Astrocyte of the hippocampus (primary cell): ENCODE measurements around the gene DLAT.

Experiments used
- DNase-seq: peaks from one replicate; pipeline ENCODE4 v3.0.0; 2011; ENCODE audit warnings: low read depth, low spot score

Gene DLAT

DNA sequence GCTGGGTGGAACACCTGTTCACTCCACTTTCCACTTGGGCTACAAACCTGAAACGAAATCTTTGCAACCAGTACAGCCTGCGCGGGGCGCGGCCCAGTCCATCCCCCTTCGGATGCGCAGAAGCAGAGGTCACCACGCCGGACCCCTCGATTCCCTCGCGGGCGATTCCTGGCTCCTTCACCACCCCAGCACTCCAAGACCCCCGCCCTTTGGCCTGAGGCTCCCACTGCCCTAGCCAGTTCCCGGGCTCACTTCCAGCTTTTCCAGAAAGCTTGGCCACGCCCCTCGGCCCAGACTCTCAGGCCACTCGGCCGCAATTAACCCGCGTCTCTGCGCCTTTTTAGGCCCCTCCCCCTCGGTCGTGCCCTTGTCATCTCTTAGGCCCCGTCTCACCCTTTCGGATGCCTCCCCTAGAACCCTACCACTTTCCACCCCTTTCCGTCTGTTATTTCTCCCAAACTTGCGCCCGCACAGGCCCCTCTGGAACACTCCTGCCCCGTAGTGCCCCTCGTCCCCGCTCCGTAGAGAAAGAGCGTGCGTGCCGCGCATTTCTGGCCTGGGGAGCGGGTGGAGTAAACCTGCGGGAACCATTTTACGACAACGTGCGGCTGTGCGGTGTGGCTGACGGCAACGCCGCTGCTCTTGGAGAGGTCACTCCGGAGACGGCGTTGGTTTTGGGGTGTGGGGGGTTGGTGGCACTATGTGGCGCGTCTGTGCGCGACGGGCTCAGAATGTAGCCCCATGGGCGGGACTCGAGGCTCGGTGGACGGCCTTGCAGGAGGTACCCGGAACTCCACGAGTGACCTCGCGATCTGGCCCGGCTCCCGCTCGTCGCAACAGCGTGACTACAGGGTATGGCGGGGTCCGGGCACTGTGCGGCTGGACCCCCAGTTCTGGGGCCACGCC lies at the start of gene DLAT:
Gene DLAT, plus strand, starts transcription at position 636 of the 906 bp plus-strand sequence. Its CDS starts 65 bp downstream, at position 701.
- DNase-seq: peak; percentile 82

DNA sequence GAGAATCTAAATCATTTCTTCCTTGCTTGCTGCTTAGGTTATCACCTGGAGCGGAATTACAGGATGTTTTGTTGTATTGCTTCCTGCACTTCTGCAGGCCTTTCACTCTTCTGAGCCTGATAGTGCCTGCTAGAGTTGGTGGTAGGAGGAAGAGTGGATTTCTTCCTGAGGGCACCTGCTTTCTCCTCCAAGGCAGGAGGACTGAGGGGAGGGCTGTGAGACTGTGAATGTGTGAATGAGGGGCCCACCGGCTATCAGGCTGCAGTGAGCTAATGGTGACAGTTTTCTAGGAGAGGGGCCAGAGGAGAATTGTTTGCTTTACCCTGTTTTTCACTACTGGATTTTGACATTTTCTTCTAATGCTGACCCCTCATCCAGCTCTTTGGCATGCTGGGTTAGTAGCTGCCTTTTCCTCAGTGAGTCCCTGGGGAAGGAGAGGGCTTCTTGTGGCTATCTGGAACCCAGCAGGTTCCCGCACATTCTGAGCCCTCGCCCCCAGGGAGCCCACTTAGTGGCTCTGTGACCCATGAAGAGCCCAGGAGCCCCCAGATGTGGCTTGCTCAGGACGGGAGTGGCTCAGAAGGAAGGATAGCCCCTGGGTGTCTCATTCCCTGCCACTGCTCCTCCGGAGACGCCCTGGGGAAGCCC lies 49.0 kb upstream of the DLAT start:
- no peak for DNase-seq

DNA sequence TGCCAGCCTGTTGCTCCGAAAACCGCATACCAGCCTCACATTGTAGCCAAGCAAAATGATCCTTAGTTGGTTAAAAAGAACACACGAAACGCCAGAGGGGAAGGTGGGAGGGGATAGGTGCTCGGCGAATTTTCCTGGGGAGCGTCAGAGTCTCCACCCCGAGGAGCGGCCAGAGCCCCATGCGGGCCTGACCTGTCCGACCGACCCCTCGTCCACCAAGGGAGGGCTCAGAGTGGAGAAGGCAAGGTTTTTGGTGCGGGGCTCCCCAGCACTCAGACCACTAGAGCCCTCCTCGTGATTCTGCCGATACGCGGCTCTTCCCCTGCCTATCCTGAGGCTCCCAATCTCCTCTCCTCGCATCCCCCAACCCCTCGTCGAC lies 48.5 kb upstream of the DLAT start:
- peak; percentile 74 for DNase-seq

DNA sequence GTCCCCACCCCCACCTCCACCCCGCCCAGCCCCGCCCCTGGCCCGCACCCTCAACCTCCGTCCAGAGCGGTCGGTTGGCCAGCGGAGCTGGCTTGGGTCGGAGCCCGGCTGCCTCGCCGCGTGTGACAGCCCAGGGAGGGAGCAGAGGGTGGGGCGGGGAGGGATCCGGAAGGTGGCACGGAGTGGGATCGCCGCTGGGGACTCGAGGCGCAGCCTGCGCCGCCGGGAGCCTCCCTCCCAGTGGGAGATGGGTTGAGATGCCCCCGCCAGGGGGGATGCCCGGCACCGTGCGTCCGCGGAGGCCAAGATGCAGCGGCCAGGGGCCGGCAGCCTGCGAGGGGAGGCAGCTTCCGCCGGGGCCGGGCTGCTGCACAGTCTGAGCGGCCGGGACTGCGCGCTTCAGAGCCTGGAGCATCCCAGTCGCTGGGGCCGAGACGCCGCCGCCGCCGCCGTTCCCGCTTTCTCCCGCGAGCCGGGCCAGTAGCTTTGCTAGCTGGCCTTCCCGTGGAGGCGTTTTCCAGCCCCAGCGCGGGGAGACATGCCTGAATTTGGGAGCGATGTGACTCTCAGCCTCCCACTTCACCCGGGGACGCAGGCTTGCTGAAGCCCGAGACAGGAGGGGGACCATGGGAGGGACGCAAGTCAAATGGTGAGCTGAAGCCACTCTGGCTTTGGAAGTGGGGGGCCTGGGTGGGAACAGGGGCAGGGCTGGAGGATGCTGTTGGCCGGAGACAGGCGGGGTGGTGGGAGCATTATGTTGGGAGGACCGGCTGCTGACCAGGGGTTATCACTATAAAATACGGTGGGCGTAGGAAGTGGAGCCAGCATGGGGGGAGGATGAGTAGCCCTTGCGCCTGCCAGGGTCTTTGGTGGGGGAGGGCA lies 47.8 kb upstream of the DLAT start:
- peak; percentile 84 for DNase-seq

DNA sequence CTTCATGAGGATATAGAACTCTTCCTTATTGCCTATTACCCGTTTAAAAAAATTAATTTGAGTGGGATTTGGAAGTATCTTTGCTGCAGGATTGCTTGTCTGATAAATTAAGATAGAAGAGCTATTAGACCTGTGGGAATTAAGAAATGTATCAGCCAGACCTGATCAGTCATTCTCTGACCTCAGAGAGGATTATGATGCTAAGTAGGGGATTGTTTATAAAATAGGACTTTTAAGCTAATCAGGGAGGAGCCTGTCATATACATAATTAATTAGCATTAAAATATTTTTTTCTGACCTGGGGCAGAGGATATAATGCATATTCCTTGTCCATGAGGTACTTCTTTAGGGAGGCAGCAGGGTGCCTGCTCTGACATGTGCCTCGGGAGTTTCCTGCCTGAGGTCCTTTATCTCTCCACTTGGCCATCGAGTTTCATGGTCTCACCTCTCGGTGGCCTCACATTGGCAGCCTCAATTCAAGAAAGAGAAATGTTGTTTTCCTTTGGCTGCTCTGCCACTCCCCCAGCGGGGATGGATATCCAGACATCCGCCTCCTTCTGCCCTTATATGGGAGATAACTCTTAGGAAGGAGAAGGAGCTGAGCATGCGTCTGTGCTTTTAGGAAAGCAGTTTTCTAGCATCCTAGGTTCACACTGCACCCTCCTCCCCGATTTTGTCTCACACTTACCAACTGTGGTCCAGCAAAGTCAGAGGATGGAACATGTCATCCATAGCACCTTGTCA lies 47.0 kb upstream of the DLAT start:
- peak; percentile 88 for DNase-seq

DNA sequence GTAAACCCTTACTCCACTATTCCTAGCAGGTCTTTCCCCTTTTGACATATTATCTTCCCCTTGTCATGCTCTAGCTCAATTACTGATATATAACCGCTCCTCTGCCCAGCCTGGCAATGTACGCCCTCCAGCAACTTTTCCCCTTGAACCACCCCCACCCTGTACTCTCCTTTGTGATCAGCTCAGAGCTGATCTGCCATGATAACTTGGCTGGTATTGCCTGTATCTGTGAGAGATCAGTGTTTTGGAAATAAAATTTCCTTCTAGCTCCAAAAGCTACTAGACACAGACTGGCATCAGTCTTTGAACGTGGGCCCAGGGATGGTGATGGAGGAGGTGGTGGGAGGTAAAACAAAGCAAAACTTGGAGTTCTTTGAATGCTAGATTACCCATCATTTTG lies 45.1 kb upstream of the DLAT start:
- no peak for DNase-seq

DNA sequence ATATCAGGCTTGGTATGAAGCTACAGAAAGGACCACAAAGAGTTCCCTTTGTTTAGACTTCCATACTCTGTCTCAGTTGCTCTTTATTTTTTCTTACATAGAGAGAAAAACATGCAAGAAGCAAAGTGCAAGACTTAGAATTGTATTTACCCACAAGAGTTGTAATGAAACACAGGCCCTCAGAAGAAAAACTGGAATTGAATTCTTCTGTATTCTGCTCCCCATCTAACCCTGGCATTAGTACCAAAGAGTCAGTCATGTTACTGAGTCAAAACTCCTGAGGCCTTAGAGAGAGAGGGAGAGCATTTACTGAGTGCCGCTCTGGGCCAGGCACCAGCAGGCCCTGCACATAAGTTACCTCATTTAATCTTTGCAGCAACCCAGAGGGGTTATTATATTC lies 43.9 kb upstream of the DLAT start:
- no peak for DNase-seq

DNA sequence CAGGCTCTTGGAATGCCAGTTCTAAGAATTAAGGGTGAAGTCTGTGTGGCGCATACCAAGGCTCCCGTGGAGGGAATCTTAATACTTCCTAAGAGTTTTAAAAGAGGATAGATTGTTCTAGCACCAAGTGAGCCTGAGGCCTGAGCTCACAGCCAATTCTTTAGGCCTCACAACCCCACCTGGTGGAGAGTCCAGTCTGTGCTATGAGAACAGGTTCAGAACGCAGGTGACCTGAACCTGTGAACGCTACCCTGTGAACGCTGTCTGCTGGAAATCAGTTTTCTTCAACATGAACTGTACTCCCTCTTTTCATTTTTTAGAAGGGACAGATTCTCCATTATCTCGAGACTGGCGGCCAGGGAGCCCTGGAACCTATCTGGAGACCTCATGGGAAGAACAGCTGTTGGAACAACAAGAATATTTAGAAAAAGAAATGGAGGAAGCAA lies 43.2 kb upstream of the DLAT start:
- DNase-seq: peak; percentile 87

DNA sequence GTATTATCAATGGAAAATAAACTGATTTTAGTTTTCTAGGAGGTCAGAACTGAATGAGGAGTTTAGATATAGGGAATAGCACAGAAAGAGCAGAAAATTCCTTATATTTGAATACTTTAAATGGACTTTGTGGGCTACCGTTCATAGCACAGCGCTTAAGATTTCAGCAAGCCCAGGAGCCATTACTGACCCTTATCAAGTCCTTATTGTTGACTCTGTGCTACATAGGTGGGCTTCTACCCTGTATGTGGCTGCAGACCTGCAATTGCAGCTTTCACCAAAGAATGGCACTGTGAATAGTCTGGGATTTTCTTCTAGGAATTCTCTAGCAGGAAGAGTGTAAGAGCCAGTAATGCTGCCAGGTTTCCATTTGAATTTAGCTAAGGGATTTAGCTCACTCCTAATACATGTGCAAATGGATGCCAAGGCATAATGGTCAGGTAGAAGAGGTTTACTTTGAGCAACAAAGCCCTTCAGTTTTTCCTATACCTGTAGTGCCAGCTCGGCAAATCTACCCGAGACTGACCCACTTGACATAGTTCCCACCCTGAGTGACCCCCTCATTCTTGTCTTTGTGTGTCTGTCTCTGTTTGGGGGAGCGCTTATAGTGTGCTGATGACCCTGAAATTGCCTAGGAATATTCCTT lies 42.5 kb upstream of the DLAT start:
- peak; percentile 32 for DNase-seq

DNA sequence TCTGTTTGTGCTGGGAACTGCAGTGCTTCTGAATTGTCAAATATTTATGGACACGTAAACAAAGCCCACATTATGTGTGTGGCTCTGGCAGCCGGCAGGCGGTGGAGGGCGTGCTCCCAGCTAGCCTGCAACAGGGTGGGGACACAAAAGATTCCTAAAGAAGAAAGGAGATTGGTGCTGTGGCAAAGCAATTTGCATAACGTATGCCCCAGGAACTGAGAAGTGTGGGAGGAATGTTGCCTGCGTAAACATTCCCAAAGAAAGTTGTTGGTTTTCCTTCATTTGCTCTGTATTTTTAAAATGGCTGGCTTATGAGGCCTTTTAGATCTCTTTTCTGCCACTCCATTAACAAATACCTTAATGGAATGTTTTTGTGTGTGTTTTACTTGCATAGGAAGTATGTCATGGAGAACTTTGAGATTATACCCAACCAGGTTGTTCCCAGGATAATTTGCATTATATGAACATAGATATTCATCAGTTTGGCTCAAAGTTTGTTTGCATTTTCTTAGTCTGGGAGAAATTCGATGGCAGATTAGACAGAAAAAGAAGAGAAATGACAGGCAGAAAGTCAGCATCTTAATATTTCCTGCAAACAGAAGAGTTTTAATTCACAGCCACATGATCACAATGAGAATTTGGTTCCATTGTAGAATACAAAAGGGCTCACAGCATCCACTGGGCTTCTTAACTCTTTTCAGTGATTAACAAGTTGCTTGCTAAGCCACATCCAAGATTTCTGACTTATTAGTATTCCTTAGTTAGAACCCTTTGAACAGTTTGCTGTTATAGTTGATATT lies 41.8 kb upstream of the DLAT start:
- DNase-seq: peak; percentile 92

DNA sequence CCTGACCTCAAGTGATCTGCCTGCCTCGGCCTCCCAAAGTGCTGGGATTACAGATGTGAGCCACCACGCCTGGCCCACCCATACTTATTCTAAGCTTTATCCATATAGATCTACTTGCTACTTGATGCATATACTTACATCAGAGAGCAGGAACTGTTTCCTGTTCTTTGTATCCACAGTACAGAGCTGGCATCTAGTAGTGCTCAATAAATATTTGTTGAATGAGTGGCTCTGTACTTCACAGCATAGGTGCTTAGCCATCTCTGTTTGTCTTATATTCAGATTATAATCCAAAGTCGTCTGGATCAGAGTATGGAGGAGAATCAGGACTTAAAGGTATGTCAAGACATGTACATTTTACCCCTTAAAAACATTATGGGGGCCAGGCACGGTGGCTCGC lies 38.6 kb upstream of the DLAT start:
- no peak for DNase-seq

DNA sequence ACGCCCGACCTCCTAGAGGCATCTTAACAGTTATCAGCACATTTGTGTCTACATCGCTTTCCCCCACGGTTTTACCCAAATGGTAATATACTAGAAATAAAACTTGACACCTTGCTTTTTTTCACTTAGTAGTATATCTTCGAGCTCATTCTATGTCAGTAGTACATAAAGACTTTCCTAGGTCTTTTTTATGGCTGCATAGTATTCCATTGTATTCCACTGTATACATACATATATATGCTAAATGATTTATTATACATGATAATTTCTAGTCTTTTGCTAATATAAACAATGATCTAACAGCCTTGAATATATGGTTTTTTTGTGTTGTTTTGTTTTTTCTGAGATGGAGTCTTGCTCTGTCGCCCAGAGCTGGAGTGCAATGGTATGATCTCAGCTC lies 34.8 kb upstream of the DLAT start:
- no peak for DNase-seq

DNA sequence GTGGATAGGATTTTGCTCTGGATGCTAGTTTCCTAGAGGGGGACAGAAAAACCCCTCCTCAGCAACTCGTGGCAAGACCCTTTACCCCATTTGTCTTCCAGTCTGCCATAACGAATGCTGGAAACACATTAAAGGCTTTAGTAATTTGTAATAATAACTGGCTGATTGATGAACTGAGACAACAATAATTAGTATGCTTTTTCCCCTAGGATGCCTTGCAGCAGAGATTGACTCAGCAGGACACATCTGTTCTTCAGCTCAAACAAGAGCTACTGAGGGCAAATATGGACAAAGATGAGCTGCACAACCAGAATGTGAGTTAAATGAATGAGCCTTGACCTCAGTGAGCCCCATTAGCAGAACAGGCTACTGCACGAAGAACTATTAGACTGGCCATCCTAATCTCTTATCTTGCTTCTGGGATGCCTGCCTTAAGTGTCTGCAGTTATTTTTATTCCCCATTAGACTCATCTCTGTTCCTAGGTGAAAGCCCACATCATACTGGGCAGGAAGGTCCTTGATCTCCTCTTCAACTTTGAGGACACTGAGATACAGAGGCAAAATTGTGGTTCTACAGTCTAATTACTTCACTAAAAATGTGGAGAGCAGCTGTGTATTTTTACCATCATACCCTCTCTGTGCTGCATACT lies 32.9 kb upstream of the DLAT start:
- no peak for DNase-seq

DNA sequence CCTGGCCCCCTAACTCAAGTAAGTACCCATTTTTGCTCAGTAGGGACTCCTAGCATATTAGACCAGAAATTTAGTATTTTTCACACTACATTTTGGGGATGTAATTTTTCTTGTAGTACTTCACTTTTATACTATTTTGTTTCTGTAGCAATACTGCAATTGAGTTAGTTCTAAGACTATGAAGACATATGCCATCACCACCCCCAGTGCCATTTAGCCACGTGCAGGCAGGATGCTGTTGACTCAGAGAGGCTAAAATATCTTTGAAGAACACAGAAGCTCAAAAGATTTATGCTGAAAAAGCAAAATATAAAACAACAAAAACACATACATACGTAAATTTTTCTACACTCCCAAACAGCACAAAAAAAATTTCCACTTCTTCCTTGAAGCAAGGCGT lies 29.1 kb upstream of the DLAT start:
- DNase-seq: no peak

DNA sequence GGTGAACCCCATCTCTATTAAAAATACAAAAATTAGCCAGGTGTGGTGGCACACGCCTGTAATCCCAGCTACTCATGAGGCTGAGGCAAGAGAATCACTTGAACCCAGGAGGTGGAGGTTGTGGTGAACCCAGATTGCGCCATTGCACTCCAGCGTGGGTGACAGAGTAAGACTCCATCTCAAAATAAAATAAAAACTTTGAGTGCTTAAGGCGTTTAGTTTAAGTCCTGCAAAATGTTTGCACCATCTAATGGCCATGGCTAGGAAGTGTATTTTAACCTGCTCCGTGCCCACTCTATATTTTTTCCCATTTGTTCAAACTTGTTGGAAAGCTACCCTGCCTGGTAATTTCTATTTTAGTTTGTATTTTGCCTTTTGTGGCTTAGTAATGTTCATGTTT lies 28.5 kb upstream of the DLAT start:
- peak; percentile 29 for DNase-seq

DNA sequence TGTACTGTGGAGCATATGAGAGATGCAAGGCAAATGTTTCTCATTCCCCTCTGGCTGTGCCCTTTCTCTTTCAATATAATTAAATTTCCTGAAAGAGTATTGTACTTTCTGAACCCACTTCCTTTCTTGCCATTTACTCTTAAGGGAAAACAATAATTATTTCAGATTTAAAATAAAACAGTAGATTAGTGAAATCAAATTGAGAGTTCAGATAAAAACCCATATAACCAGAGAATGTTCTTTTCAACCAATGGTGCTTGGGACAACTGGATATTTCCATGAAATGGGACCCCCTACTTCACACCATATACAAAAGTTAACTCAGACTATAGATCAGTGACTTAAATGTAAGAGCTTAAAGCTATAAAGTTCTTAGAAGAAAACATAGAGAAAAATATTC lies 26.1 kb upstream of the DLAT start:
- no peak for DNase-seq

DNA sequence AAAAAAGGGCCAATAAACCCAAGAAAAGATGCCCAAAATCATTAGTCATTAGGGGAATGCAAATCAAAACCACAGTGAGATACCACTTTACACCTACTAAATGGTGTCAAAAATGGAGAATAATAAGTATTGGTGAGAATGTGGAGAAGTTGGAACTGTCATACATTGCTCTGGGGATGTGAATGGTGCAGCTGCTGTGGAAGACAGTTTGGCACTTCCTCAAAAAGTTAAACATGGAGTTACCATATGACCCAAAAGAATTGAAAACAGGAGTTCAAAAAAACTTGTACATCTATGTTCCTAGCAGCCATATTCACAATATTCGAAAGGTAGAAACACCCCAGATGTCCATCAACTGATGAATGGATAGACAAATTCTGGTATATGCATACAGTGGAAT lies 24.5 kb upstream of the DLAT start:
- DNase-seq: no peak

DNA sequence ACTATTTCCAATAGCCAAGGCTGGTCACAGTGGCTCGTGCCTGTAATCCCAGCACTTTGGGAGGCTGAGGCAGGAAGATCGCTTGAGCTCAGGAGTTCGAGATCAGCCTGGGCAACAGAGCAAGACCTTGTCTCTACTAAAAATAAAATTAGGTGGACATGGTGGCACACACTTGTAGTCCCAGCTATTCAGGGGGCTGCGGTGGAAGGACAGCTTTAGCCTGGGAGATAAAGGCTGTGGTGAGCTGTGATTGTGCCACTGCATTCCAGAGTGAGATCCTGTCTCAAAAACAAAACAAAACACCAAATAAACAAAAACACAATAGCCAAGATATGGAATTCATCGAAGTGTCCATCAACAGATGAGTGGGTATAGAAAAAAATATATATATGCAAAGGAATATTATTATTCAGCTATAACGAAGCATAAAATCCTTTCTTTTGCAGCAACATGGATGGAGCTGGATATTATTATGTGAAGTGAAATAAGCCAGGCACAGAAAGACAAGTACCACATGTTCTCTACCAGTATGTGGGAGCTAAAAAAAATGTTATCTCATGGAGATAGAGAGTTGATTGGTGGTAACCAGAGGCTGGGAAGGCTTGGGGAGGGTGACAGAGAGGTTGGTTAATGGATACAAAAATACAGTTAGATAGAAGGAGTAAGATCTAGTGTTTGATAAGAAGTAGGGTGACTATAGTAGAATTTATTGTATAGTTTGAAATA lies 22.6 kb upstream of the DLAT start:
- DNase-seq: no peak

DNA sequence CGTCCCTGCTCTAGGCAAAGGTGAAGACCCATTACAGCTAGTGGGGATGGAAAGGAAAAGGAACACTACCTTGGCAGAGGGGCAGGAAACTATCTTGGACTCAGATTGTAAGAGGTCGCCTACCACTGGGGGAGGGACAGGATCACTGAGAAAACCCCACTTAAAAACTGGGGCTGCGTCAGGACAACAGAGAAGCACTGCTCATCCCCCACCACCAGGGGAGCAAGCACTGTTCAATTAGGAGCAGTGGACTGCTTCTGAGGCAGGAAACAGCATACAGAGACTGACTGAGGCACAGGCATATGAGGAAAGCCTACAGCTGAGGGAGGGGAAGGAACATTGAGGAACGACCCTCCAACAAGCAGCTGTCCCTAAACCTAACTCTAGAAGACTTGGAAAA lies 20.8 kb upstream of the DLAT start:
- no peak for DNase-seq
